22Rv1 (cell line): ENCODE data around the gene AP5S1.

Source experiments
- H3K27ac ChIP-seq: fragments of 450-650 bp; 2 replicates; pipeline ENCODE4 v1.5.1; 2017
- ZFX ChIP-seq: fragments of 450-650 bp; IDR thresholded peaks from 2 replicates; pipeline ENCODE4 v1.6.1; 2017; ENCODE audit warnings: antibody characterized with exemption, borderline replicate concordance
- TF ChIP-seq, protein P1 (sequence below): fragments of 450-650 bp; IDR thresholded peaks from 2 replicates; pipeline ENCODE4 v1.5.1; 2017; ENCODE audit warnings: mild to moderate bottlenecking

Gene AP5S1

DNA sequence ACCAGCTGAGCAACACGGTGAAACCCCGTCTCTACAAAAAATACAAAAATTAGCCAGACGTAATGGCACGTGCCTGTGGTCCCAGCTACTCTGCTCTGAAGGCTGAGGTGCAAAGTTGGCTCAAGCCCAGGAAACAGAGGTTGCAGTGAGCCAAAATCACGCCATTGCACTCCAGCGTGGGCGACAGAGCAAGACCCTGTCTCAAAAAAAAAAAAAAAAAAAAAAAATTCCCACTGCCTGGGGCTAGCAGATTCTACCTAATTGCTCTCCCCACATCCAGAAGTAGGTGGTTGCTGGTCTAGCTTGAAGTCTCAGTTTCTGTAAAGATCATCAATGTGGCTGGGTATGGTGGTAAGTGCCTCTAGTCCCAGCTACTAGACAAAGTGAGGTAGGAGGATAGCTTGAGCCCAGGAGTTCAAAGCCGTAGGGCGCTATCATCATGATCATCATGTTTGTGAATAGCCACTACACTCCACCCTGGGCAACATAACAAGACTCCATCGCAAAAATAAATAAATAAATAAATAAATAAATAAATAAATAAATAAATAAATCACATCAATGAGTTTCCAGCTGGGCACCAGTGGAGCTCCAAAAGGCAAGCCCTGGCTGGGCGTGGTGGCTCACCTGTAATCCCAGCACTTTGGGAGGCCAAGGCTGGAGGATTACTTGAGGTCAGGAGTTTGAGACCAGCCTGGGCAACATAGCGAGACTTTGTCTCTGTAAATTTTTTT lies 6.3 kb upstream of the AP5S1 start:
- TF ChIP-seq ZFX = no peak
- TF ChIP-seq, protein P1, sequence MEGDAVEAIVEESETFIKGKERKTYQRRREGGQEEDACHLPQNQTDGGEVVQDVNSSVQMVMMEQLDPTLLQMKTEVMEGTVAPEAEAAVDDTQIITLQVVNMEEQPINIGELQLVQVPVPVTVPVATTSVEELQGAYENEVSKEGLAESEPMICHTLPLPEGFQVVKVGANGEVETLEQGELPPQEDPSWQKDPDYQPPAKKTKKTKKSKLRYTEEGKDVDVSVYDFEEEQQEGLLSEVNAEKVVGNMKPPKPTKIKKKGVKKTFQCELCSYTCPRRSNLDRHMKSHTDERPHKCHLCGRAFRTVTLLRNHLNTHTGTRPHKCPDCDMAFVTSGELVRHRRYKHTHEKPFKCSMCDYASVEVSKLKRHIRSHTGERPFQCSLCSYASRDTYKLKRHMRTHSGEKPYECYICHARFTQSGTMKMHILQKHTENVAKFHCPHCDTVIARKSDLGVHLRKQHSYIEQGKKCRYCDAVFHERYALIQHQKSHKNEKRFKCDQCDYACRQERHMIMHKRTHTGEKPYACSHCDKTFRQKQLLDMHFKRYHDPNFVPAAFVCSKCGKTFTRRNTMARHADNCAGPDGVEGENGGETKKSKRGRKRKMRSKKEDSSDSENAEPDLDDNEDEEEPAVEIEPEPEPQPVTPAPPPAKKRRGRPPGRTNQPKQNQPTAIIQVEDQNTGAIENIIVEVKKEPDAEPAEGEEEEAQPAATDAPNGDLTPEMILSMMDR = no peak
- H3K27ac ChIP-seq = peak overlapping the region; percentile 89; the same call in 1 of the 2 replicates

DNA sequence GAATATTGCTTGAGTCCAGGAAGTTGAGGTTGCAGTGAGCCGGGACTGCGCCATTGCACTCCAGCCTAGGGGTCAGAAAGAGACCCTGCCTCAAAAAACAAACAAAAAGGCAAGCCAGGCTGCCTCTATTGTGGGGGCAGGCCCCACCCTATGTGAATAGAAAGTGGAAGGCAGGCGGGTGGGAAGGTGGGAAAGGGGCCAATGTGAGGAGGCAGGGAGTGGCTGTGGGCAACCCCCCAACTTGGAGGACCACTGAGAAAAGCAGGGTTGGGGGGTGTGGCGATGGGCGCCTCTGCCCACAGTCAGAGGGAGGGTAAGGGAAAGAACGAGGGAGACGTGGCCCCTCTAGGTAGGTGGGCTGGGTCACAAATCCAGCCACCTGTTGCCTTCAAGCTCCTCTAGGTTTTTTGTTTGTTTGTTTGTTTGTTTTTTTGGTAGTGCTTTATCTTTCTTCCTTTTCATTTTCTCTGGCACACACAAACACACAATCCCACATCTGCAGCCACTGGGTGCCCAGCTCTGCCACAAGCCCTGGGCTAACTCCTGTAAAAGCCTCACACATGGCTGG lies 5.3 kb upstream of the AP5S1 start:
- no peak for TF ChIP-seq ZFX
- TF ChIP-seq, protein P1 = no peak
- no peak overlapping the region for H3K27ac ChIP-seq

DNA sequence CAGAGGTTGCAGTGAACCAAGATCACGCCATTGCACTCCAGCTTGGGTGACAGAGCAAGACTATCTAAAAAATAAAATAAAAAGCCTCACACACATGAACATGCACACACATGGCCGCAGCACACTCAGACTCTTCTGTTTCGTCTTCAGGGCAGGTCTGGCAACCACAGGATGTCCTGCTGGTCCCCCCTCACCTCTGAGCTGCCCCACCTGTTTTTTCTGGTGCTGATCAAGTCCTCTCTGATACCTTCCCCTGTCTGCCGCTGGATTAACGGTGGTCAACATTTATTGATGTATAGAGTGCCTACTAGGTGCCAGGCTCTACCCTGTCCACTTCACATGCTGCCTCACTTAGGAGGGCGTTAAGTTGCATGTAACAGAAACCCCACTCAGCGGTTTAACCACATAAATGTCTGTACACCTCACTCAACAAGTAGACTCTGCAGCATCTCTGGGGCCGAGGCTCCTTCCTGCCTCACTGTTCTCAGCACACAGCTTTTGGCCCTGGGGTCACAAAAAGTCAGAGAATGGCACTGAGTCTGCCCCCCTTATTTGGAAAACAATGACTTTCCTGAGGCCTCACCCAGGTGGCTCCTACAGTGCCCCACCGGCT lies 4.5 kb upstream of the AP5S1 start:
- TF ChIP-seq ZFX = no peak
- TF ChIP-seq, protein P1 = no peak
- no peak overlapping the region for H3K27ac ChIP-seq

DNA sequence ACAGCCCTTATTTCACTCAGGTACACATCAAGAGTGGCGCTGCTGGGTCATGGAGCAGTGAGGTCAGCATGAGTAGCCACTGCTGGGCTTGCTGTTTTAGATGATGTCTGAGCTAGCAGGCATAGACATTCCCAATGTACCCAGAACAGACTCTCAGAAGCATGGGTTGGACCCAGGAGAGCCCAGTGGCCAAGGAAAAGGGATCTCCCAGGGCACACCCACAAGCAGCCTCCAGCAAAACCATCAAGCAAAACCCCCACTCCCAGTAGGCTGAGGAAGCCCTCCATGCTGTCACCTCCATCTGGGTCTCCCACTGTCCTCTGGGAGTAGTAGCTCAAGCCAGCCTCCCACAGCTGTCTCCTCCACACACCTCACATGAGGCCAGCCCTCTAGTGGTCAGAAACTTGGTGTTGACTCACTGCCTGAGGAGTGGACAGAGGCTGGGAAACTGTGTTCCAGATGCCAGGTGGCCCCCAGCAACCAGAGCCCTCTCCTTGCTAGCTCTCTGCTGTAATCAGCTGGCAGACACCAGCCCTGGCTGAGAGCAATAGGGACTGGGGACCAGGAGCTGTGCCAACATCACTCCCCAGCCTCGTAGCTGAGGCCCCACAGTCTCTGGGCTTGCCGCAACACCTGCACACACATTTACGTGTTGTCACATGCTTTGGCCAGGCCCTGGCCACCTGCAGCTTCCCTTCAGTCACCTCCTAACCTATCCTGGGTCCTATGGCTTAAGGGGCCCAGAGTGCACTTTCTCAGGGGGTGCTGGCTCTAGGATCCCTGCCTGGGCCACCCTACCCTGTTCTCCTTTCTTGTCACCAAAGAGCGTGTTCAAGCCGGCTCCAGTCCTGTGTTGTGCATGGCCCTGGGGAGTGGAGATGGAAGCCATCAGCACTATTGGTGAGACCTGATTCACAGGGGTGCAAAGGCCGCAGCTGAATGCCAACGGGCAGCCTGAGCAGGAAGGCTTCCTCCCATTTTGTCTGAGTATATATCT lies 1.9 kb upstream of the AP5S1 start:
- TF ChIP-seq, protein P1 = peak; percentile 78
- no peak for TF ChIP-seq ZFX
- H3K27ac ChIP-seq = peak overlapping the region; percentile 93; the same call in 1 of the 2 replicates

DNA sequence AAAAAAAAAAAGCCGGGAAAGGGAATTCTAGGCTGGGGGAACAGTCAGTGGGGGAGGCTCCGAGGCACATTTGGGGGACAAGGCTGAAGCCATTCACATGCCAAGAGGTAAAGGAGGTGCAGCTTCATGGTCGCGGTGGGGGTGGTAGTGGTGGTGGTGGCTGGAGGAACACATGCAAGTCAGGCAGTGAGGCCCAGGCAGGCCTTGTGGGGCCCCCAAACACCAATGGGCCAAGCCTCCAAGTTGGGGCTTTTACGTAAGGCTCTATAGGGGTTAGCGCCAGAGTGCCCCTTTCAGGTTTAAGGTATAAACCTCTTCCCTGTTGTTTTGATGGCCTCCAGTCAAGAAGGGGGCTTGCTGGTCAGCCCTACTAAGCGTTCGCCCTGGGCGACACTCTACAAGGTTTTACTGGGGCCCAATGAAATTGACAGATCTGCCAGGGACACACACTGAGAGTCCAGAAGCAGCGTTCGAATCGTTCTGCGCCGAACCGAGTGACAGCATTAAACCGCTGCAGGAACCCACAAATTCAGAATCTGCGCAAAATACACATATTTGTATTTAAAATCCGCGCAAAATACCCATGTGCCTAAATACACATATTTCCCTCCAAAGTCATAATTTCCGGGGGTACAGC lies 818 bp upstream of the AP5S1 start:
- peak overlapping the region; percentile 93 for H3K27ac ChIP-seq
- TF ChIP-seq ZFX = no peak
- TF ChIP-seq, protein P1 = no peak

DNA sequence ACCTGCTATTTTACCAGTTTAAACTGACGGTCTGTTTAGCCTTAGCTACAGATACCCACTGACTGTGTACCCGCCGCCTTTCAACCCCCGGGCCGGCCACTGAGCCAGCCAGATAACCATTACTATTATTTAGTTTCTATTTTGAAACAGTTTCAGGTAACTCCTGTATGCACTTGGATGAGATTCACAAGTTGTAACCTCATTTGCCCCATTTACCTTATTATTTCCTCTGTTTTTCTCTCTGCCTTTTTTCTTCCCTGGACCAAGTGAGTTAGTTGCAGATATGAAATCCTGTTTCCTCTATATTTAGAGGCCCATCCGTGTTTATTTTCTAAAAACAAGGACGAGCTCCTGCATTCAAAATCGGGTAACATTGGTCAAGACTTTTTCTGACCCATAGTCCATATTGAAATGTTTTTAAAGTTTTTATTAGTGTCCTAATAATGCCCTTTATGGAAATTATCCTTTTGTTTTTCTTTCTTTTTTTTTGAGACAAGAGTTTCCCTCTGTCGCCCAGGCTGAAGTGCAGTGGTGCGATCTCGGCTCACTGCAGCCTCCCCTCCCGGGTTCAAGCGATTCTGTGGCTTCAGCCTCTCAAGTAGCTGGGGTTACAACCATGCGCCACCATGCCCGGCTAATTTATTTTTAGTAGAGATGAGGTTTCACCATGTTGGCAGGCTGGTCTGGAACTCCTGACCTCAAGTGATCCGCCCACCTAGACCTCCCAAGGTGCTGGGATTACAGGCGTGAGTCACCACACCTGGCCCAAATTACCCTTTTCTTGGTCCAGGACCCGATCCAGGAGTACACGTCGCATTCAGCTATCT lies 767 bp downstream of the AP5S1 start:
- no peak for TF ChIP-seq ZFX
- TF ChIP-seq, protein P1 = no peak
- peak overlapping the region; percentile 93 for H3K27ac ChIP-seq
